GM12892 (cell line): ENCODE results near the gene CLSTN1.

Experiments used
- POLR2A ChIP-seq: IDR thresholded peaks from 2 replicates; pipeline ENCODE4 v1.6.1; 2011; ENCODE audit warnings: low read depth, low read length, control low read depth
- POLR2AphosphoS5 ChIP-seq: IDR thresholded peaks from 2 replicates; pipeline ENCODE4 v1.6.1; 2011; ENCODE audit warnings: low read depth, low read length, control low read depth
- TAF1 ChIP-seq: IDR thresholded peaks from 2 replicates; pipeline ENCODE4 v1.6.1; 2011; ENCODE audit warnings: low read depth, mild to moderate bottlenecking, control low read depth, low read length, borderline replicate concordance

DNA sequence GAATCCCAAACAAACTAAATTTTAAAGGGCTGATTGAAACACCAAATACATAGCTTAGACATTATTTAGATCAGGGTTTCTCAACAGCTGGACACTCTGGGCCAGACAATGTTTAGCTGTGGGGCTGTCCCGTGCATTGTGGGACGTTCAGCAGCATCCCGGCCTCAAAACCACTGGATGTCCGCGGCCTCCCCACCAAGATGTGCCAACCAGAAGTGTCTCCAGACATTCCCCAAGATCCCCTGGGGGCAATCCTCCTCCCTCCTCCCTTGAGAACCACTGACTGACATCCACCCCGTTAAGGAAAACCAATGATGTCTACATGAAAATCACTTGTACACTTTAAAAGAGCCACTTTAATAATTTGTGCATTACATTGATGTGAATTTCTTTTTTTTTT is 38.4 kb downstream of the CLSTN1 start:
- TF ChIP-seq POLR2AphosphoS5 = no peak
- TF ChIP-seq POLR2A = no peak
- no peak for TF ChIP-seq TAF1
